Fibroblast of skin of left quadriceps (primary cell): ENCODE measurements around the gene TMEM200C.

Experiments
- DNase-seq, 2 experiments: peaks; one replicate each; pipeline ENCODE4 v3.0.0-alpha.2; 2013; ENCODE audit warnings: low read depth in 2 of 2

TMEM200C gene

DNA sequence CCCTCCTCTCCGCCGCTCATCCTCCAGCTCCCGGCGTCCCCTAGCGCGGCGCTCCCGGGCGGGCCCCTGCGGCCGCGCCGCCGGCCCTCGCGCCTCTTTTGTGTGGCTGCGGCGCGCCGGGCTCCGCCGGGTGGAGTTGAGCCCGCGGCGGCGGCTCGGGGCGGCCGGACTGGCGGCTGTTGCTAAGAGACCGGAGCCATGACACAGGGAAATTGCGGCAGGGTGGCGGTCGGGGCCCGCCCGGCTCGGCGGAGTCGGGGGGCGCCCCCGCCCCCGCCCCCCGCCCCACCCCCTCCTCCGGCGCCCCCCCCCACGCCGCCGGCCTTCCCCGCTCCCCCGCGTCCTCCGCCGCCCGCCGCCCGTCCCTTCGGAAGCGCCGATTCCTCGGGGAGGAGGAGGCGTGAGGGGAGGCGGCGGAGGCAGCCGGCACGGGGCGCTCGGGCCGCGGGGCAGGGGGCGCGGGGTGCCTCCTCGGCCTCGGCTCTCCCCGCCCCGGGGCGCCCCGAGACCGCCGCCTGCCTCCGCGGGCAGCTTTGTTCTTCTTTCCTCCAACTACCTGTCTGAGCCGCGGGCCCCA, at the start of gene TMEM200C:
TSS of gene TMEM200C (minus strand) at position 224 of the 577 bp plus-strand sequence. CDS start 3,459 bp downstream, outside the sequence.
- no peak for DNase-seq

GRCh38 chr18:5944448-5944847, 49.1 kb upstream of the TMEM200C start:
- DNase-seq, result no peak

DNA sequence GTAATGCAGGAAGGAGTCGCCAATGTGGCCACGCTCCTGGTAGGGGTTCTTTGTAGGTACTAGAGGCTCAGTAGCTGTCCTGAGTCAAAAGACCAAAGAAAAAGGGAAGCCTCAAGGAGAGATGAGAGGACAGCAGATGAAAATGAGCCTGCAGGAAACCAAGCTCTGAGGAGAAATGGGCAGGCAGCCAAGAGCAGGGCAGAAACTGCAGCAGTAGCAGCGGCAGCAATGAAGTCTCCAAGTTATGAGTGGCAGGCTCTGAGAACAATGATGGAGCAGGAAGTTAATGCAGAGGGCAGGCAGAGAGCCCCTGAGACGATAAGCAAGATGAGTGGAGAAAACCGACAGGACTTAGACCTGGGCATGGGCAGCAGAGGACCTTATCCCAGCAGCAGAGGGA, 48.2 kb upstream of the TMEM200C start:
- DNase-seq, result peak; percentile 4 to 9

GRCh38 chr18:5942591-5942990, 47.3 kb upstream of the TMEM200C start:
- no peak for DNase-seq

GRCh38 chr18:5941890-5942289, 46.6 kb upstream of the TMEM200C start:
- no peak for DNase-seq

DNA sequence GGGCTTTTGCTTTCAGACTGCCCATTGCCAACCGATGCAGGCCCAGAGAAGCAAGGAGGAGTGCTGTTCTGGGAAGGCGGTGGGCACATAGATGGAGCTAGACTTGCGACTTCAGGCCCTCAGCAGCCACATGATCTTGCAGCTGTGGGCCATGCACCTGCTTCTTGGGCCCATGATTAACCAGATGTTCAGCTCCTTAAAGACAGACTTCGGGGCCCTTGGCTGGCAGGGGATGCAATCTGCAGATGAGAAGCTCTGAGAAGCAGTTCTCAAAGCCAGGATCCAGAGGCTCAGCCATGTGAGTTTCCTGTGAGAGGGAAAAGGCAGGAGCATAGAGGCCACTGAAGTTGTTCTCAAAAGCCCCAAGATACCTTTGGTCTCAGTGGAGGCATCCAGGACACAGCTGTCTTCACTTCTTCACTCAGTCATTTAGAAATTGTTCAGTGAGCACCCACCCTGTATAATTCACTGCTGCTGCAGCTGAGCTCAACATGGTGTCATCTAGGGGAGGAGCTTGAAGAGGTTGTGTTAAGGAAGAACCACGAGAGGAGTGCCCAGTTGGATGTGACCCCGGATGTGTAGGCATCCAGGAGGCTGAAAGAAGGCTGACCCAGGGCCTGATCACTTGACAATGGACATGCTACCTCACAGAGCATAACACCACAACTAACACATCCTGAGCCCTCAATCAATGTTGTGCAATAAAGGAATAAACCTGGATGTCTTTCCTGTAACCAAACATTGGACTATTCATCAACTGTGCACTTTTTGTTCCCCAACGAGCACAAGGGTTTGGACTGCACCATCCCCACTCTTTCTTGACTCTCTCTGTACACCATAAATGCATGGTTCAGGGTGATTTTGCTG, 44.7 kb upstream of the TMEM200C start:
- no peak for DNase-seq

GRCh38 chr18:5937795-5938194, 42.5 kb upstream of the TMEM200C start:
- no peak for DNase-seq

DNA sequence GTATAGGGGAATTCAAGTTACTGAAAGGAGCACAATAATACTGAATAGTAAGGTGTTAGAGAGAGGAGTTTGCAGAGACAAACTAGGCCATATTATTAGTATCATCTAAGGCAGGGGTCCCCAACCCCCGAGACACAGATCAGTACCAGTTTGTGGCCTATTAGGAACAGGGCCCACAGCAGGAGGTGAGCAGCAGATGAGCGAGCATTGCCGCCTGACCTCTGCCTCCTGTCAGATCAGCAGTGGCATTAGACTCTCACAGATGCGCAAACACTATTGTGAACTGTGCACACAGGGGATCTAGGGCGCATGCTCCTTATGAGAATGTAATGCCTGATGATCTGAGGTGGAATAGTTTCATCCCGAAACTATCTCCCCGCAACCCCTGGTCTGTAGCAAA, 41.8 kb upstream of the TMEM200C start:
- no peak for DNase-seq

- DNase-seq, result no peak
Measured at GRCh38 chr18:5930789-5931188, 35.5 kb upstream of the TMEM200C start.

DNA sequence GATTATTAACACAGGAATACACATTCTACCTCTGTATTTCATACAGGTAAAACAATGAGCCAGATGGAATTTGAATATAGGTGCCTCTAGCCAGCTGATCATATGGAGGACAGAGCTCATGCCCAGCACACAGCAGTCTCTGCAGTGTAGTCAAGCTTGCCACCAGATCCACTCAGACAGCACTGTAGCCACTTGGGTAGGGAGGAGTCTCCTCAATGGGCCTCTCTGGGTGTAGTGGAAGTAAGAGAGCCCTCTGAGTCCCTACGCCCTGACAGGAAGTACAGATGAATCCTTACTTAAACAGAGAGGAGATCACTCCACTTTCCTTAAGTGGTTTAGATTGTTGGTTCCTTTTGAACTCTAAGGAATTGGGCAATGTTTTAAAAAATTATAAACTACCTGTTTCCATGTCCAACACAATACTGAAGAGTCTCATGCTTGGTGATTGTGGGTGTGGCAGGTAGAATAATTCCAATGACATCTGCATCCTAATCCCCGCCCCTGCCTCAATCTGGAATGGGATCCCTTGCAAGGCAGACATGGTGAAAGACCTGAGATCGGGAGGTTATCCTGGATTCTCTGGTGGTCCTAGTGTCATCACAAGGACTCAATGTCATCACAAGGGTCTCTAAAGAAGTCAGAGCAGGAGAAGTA, 23.0 kb upstream of the TMEM200C start:
- DNase-seq, result no peak

GRCh38 chr18:5914951-5915350, 19.6 kb upstream of the TMEM200C start:
- DNase-seq, result no peak

DNA sequence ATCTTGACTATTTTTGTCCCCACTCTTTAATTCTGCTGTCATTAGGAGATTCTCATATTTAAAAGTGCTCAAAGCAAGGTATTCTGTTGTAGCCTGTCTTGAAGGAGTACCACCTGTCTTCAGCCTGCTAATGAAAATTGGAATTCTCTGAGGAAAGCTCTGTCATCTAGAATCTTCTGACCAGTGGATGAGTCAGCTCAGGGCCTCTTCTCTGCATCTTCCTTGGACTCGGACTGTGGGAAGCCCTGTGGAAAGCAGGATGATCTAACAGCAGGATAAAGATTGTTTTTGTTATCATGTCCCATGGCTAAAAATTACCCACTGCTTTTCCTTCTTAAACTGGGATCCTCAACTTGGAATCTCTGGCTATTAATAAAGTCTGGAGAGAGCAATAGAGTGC, 18.7 kb upstream of the TMEM200C start:
- no peak for DNase-seq

GRCh38 chr18:5912566-5912965, 17.2 kb upstream of the TMEM200C start:
- no peak for DNase-seq

DNA sequence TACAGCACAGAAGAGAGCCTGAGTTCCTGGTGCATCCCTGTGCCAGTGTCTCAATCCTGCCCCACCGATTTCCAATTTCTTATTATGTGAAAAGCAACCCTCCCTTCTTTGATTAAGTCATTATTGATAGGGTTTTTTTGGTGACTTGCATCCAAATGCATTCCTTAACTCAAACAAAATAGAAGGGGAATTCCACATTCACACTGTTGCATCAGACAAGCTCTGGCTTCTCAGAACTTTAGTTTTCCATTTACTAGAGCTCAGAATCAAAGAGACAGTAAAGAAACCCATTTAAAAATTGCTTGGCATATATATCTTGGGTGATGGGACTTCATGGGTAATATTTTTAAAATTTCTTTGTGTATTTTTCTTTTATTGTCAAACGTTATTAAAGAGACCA, 13.8 kb upstream of the TMEM200C start:
- no peak for DNase-seq

GRCh38 chr18:5903386-5903785, 8.1 kb upstream of the TMEM200C start:
- no peak for DNase-seq

DNA sequence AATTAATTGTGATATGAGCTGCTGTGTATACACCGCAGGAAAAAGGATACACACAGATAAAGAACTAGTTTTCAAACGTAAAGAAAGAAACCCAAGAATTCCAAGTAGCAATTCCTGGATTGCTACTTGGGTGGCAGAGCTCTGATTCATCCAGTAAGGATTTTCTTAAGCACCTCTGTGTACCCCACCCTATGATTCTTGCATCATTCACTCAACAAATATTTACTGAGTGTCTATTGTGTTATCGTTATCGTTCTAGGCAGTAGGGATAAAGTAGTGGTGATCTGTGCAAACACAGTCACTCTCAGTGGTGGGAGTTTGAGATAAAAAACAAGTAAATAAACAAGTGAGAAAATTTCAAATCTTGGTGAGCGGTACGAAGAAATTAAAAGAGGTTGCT, 4.9 kb upstream of the TMEM200C start:
- peak in 1 of 2 experiments; percentile 4 for DNase-seq

GRCh38 chr18:5899835-5900234, 4.5 kb upstream of the TMEM200C start:
- DNase-seq, result no peak

DNA sequence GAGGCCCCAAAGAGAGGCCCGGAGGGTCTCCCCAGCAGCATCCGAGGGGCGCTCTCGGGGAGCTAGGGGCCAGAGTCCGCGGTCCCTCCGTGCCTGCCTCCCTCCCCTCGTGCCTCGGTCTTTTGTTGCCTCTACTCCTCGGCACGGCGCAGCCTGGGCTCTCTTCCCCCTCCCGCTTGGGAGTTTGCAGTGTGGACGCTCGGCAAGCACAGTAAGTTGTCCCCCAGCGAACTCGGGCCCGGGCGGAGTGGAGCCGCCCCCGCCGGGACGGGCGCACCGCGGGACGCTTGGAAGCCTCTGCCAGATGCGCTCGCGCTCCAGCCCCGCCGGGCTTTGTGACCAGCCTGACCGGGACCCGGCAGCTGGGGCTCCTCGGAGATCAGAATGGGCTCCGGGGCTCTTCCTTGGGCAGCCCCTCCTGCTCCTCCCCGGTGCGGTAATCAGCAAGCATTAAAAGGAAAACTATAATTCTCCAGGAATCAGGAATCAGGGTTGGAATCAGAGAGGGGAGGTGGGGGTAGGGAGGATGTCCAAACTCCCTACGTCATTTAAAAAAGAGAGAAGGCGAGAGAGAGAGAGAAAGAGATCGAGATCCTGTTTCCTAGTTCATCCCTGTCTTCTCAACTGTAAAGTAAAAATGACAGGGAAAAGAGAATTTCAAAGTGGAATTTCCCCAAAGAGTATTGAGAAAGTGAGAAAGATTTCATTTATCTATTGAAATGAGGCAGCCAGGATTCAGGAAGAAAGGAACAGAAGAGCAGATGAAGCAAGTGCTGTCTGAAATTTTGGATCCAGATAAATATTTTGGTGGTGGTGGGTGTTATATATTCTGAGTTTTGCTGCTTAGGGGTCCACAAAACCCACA, 786 bp upstream of the TMEM200C start:
- no peak for DNase-seq

GRCh38 chr18:5894611-5895298, 567 bp downstream of the TMEM200C start:
- DNase-seq, result no peak

DNA sequence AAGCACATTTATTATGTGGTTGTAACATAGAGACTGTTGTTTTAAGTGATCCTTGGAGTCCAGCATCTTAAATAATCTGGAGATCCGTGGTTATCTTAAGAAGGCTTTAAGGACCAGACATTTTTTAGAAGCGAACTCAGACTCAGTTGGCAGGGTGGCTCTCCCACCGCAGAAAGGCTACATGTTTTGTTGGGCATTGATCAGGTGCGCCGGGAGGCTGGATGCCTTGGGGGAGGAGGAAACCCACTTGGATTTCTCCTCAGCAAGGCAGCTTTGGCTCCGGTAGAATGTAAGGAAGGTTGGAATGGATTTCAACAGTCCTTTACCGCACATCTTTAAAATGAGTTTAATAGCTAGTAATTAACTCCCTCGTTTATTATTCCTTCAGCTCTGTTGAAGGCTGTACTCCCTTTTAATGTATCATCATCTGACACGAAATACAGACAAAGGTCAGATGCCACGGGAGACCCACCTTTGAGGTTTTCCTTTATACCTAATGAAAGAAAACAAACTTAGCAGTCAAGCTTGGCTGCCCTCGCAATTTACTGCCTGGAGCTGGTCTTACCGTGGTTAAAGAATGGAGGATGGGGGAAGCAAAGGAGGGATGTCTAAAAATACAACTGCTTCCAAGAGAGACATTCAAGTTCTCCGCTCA, 1.2 kb downstream of the TMEM200C start:
- no peak for DNase-seq
